AG04450 (cell line): ENCODE results near the gene COBL. TPM values are rescaled to one million over a fixed set of nuclear protein-coding genes. Genes with fewer than 3 reads are reported as not detected.

Experiments
- CTCF ChIA-PET: fragments of 300-600, 350-600 bp; formaldehyde crosslinking; extraction: SDS; loops from one replicate; lab custom pipeline; 2022; ENCODE audit warnings: antibody characterized with exemption, inconsistent platforms; lab: Charles Lee
- POLR2A ChIA-PET: fragments of 350-600 bp; formaldehyde crosslinking; extraction: SDS; loops from one replicate; lab custom pipeline; 2021; ENCODE audit warnings: antibody characterized with exemption, inconsistent platforms; lab: Yijun Ruan, JAX
- DNase-seq: peaks from one replicate; pipeline ENCODE4 v3.0.0-alpha.2; 2011; ENCODE audit warnings: low read depth, low spot score
- H3K27ac ChIP-seq: one replicate; pipeline ENCODE4 v1.5.1; 2012; ENCODE audit warnings: low read depth, low read length, control low read depth
- H3K27me3 ChIP-seq: one replicate; pipeline ENCODE4 v1.6.0; 2012; ENCODE audit warnings: low read length; ENCODE audit not compliant: control insufficient read depth, insufficient read depth
- H3K4me3 ChIP-seq: 2 replicates; pipeline ENCODE4 v1.5.1; 2011; ENCODE audit warnings: mild to moderate bottlenecking, low read depth, low read length, control low read depth
- H3K9me3 ChIP-seq: 2 replicates; pipeline ENCODE4 v1.5.1; 2012; ENCODE audit warnings: low read length; ENCODE audit not compliant: control insufficient read depth, insufficient read depth
- CTCF ChIP-seq: IDR thresholded peaks from 2 replicates; pipeline ENCODE4 v1.5.1; 2011; ENCODE audit warnings: low read depth, low read length, control low read depth, inconsistent platforms
- polyA plus RNA-seq: library from polyadenylated mRNA; depleted of rRNA; stranded (reverse); fragments of >200 nt; gene quantifications from 2 replicates; pipeline ENCODE4 v1.2.3, GENCODE V29; 2011

COBL gene
- polyA plus RNA-seq, 1 experiment: 0.06 TPM

DNA sequence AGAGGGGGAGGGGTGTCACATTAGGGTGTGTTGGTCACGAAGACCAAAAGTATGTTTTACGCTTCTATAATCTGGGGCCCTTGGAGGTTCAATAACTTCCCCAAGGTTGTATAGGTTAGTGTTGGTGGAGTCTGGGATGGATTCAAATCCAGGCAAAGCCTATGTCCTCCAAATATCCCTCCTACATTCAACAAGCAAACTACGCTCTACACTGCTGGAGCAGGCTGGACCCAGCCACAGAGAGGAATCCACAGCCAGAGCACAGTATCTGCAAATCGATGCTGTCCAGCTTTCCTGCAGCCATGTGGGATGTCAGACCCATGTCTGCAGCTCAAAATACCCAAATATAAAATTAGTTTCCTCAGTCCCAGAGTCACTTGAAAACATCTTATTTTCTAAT is 198.0 kb downstream of the COBL start:
- no peaks in the 10 kb centered on the region for H3K27me3 ChIP-seq
- CTCF ChIA-PET: interaction anchor here (1.7 kb wide), 1 partner anchor 44 kb away, joined by 4 read pairs; no protein-coding TSS in a partner anchor
- POLR2A ChIA-PET: no interaction called here
- no peak for TF ChIP-seq CTCF
- no peak overlapping the region for H3K4me3 ChIP-seq
- DNase-seq: no peak
- H3K27ac ChIP-seq: no peak overlapping the region
- no peaks in the 10 kb centered on the region for H3K9me3 ChIP-seq

GRCh38 chr7:51114501-51114900 is 202.1 kb downstream of the COBL start:
- TF ChIP-seq CTCF: no peak
- Histone ChIP-seq H3K27ac (no peak overlapping the region), H3K27me3 (peaks cover 5% of the 10 kb centered on the region), H3K4me3 (no peak overlapping the region), H3K9me3 (no peaks in the 10 kb centered on the region)
- no peak for DNase-seq
- CTCF ChIA-PET: interaction anchor here (1.2 to 1.3 kb wide), 2 partner anchors 46 to 47 kb away, joined by 3 read pairs; no protein-coding TSS in a partner anchor
- POLR2A ChIA-PET: no interaction called here

- TF ChIP-seq CTCF: no peak
- no peaks in the 10 kb centered on the region for H3K9me3 ChIP-seq
- DNase-seq: no peak
- peaks cover 5% of the 10 kb centered on the region for H3K27me3 ChIP-seq
- ChIA-PET POLR2A (no interaction called here), CTCF (no interaction called here)
- H3K4me3 ChIP-seq: no peak overlapping the region
- no peak overlapping the region for H3K27ac ChIP-seq
Observed at GRCh38 chr7:51113962-51114361, 202.6 kb downstream of the COBL start.

DNA sequence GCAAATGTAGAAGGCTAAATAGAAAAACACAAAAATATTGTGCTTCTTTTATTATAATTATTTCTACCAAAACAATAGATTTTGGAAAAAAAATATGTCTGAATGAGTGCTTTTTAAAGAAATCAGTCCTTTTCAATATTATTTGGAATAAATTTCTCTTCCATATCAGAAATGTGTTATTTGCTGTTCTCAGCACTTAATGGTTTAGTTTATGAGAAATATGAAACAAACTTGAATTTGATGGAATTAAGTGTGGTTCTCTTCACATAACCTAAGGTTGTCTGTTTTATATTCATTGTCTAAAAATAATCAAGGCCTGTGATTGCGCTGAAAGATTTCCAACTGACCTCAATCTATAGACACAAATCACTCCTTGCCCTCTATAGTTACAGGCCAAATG is 203.0 kb downstream of the COBL start:
- no peak for TF ChIP-seq CTCF
- Histone ChIP-seq H3K27ac (no peak overlapping the region), H3K9me3 (no peaks in the 10 kb centered on the region), H3K27me3 (peaks cover 5% of the 10 kb centered on the region), H3K4me3 (no peak overlapping the region)
- CTCF ChIA-PET: no interaction called here
- DNase-seq: no peak
- POLR2A ChIA-PET: no interaction called here

DNA sequence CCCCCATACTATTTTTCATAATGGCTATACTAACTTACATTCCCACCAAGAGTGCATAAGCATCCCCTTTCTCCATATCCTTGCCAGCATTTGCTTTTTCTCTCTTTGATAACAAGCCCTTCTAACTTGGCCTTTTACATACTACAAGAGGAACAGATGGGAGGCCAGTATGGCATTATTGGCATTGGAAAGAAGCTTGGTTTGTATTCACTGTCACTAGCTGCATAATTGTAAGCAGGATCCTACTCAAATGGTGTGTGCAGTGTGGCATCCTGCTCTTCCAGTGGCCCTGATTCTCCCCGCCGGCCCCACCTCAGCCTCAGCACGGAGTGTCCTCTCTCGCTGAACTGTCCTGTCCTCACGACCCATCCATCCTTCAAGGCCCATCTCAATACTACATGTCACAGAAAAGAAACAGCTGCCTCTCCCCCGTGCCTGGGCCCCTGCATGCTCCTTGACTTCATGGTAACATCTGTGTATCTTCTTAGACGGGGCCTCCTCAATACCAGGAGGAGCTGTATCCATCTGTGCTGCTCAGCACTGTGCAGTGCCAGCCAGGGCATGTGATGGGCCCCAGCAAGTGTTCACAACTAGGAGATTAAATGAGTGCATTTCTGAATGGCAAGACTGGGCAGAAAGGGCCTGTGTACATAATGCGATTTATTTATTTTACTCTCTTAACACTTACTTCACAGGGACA is 205.2 kb downstream of the COBL start:
- Histone ChIP-seq H3K27me3 (peaks cover 5% of the 10 kb centered on the region), H3K4me3 (no peak overlapping the region), H3K9me3 (no peaks in the 10 kb centered on the region), H3K27ac (no peak overlapping the region)
- no peak for TF ChIP-seq CTCF
- no peak for DNase-seq
- ChIA-PET POLR2A (no interaction called here), CTCF (no interaction called here)
